ENCODE measurements around the gene NDUFAF4.

DNA sequence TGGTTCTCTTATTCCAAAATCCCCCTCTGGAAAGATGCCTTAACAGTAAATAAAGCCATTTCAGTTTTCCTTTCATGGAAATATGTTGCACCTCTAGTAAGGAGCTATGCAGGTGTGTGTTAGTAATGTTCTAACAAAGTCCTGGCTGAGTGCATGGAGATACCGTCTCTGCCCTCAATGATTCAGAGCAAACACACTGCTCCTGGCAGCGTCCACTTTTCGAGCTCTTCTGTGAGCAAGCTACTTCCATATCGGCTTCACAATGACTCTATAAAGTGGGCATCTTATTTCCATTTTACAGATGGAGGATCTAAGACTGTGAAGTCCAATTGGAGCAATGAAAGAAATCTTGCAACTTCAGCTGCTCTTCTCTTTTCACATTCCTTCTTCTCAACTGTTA is 30.0 kb upstream of the NDUFAF4 start:
- TF ChIP-seq, protein P1, sequence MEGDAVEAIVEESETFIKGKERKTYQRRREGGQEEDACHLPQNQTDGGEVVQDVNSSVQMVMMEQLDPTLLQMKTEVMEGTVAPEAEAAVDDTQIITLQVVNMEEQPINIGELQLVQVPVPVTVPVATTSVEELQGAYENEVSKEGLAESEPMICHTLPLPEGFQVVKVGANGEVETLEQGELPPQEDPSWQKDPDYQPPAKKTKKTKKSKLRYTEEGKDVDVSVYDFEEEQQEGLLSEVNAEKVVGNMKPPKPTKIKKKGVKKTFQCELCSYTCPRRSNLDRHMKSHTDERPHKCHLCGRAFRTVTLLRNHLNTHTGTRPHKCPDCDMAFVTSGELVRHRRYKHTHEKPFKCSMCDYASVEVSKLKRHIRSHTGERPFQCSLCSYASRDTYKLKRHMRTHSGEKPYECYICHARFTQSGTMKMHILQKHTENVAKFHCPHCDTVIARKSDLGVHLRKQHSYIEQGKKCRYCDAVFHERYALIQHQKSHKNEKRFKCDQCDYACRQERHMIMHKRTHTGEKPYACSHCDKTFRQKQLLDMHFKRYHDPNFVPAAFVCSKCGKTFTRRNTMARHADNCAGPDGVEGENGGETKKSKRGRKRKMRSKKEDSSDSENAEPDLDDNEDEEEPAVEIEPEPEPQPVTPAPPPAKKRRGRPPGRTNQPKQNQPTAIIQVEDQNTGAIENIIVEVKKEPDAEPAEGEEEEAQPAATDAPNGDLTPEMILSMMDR (IDR thresholded peaks at IDR 0.05), result no peak
- no peak for TF ChIP-seq POLR2AphosphoS5 (IDR thresholded peaks at IDR 0.05)
- no peak for TF ChIP-seq POLR2A (IDR thresholded peaks at IDR 0.05)

All from stomach (tissue), 4 donors.